ENCODE results near the gene NOL4L. TPM values are rescaled to one million over a fixed set of nuclear protein-coding genes. Genes with fewer than 3 reads are reported as not detected.

NOL4L gene
- total RNA-seq, 1 experiment from 2014 or later, result 31.7 TPM

DNA sequence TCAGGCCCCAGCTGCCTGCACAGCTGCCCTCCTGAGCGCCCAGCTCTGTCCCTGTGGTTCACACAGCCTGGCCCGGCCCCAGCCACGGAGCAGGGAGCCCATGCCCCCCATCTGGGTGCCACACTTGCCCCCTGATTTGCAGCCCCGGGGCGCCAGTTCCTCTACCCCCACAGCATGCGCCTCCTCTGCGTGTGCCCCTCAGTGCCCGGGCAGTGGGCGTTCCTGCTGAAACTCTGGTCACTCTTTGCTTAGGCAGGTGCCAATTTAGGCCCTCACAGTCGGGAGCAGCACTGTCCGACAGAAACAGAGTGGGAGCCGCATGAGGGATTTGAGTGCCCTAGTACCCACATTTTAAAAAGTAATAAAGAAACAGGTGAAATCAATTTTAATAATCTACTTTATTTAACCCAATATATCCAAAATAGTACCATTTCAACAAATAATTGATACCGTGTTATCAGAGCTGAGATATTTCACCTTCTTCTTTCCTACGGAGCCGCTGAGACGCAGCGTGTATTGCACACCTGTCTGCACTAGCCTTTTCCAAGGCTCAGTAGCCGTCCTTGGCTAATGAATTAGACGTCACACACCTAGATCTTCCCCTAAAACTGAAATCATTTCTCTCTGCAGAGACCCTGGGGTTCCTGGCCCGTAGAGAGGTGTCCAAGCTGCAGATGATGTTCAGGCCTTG is 120.6 kb downstream of the NOL4L start:
- no peak overlapping the region for H2AFZ ChIP-seq (ENCODE audit: low read length)
- H3K18ac ChIP-seq (ENCODE audit: insufficient read length, low read depth, low read length), result no peak overlapping the region
- no peak for DNase-seq
- no peaks in the 10 kb centered on the region for H3K79me2 ChIP-seq (ENCODE audit: insufficient read depth, low read length)
- no peaks in the 10 kb centered on the region for H3K9me3 ChIP-seq (ENCODE audit: control insufficient read depth, low read depth, low read length)
- H3K4ac ChIP-seq (ENCODE audit: low read depth, low read length), result no peak overlapping the region
- H4K5ac ChIP-seq (ENCODE audit: insufficient read length, low read depth, low read length), result no peak overlapping the region
- no peak overlapping the region for H2BK5ac ChIP-seq (ENCODE audit: insufficient read length, low read length)
- H3K23ac ChIP-seq (ENCODE audit: insufficient read length, low read depth, low read length), result no peak overlapping the region
- Mint-ChIP-seq H3K36me3 (ENCODE audit: insufficient read depth in 1 of 3, low read depth in 3 of 3) (peaks cover 0 to 13% (median 2%) of the 10 kb centered on the region in 3 experiments; a peak in 5 of 7 replicates), H3K4me1 (peaks cover 23 to 27% of the 10 kb centered on the region in 2 experiments), H3K4me3 (no peak overlapping the region; a peak in 1 of 5 replicates), H3K27me3 (ENCODE audit: low read depth) (no peaks in the 10 kb centered on the region), H3K9me3 (no peaks in the 10 kb centered on the region), H3K27ac (peak overlapping the region; percentile 40 to 79 (median 48); a peak in 2 of 7 replicates)
- H2BK120ac ChIP-seq (ENCODE audit: low read depth, low read length, poor library complexity, severe bottlenecking), result no peak overlapping the region
- no peaks in the 10 kb centered on the region for H3K79me1 ChIP-seq (ENCODE audit: insufficient read depth, low read depth, low read length, poor library complexity, severe bottlenecking)
- H3K27ac ChIP-seq (ENCODE audit: insufficient read length, low read depth, low read length), result no peak overlapping the region
- no peak overlapping the region for H3K9ac ChIP-seq (ENCODE audit: extremely low read depth, insufficient read length, low read length)
- H2BK20ac ChIP-seq (ENCODE audit: low read depth, low read length, poor library complexity, severe bottlenecking), result no peak overlapping the region
- H3K23me2 ChIP-seq (ENCODE audit: insufficient read length, low read depth, low read length, poor library complexity, severe bottlenecking), result no peaks in the 10 kb centered on the region
- no peaks in the 10 kb centered on the region for H3K27me3 ChIP-seq (ENCODE audit: insufficient read depth, low read length)
- no peak overlapping the region for H3T11ph ChIP-seq (ENCODE audit: low read length)
- H2BK15ac ChIP-seq (ENCODE audit: low read depth, low read length), result no peak overlapping the region
- H2AK5ac ChIP-seq (ENCODE audit: insufficient read length, low read length), result no peak overlapping the region
- H4K20me1 ChIP-seq (ENCODE audit: control insufficient read depth, insufficient read depth, insufficient read length), result peaks cover 4% of the 10 kb centered on the region
- H3K4me2 ChIP-seq (ENCODE audit: insufficient read depth, insufficient read length, low read length), result no peak overlapping the region
- WGBS (ENCODE audit: extremely low coverage, insufficient read length, low lambda C conversion rate), result no CpG with 5 or more reads among the region's 20 CpGs
- no peak overlapping the region; the same call in 1 of the 2 replicates for H3K14ac ChIP-seq (ENCODE audit: insufficient read depth, low read length)
- H3K4me1 ChIP-seq (ENCODE audit: insufficient read depth, low read length), result no peaks in the 10 kb centered on the region
- TF ChIP-seq, protein P1, sequence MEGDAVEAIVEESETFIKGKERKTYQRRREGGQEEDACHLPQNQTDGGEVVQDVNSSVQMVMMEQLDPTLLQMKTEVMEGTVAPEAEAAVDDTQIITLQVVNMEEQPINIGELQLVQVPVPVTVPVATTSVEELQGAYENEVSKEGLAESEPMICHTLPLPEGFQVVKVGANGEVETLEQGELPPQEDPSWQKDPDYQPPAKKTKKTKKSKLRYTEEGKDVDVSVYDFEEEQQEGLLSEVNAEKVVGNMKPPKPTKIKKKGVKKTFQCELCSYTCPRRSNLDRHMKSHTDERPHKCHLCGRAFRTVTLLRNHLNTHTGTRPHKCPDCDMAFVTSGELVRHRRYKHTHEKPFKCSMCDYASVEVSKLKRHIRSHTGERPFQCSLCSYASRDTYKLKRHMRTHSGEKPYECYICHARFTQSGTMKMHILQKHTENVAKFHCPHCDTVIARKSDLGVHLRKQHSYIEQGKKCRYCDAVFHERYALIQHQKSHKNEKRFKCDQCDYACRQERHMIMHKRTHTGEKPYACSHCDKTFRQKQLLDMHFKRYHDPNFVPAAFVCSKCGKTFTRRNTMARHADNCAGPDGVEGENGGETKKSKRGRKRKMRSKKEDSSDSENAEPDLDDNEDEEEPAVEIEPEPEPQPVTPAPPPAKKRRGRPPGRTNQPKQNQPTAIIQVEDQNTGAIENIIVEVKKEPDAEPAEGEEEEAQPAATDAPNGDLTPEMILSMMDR (conservative IDR thresholded peaks at IDR 0.05), result no peak
- H4K91ac ChIP-seq (ENCODE audit: insufficient read length, low read depth, low read length), result no peak overlapping the region
- no peak overlapping the region for H4K8ac ChIP-seq (replicated peaks; ENCODE audit: insufficient read length, low read depth, low read length)
- no peak overlapping the region for H3K56ac ChIP-seq (ENCODE audit: insufficient read length, low read depth, low read length)
- H2BK12ac ChIP-seq (ENCODE audit: insufficient read length, low read depth, low read length), result no peak overlapping the region
